Activated T-cell treated with anti-CD3 and anti-CD28 coated beads, Interleukin-2, amount 50 U/mL, for 72 hours (primary cell): ENCODE measurements around the gene ADGRD1. TPM values are rescaled to one million over a fixed set of nuclear protein-coding genes. Genes with fewer than 3 reads are reported as not detected.
A peak's percentile ranks its signal among the peaks of the same experiment; 100 is the strongest.

Experiments
- ATAC-seq, 2 donors: fragments of 150-1000 bp; cut with Tn5 transposase; replicated peaks in 1 of 2; 2 replicates each; pipeline ENCODE4 v1.10.0; 2021; ENCODE audit warnings: moderate library complexity in 2 of 2, mild to moderate bottlenecking in 1 of 2
- DNase-seq, 2 donors: peaks; one replicate each; pipeline ENCODE4 v3.0.0; 2021 to 2022; ENCODE audit warnings: mixed read lengths in 1 of 2
- H3K27ac Mint-ChIP-seq: one replicate; pipeline ENCODE4 v1.8.0; 2022; ENCODE audit warnings: mild to moderate bottlenecking, moderate library complexity, mixed read lengths
- H3K27me3 Mint-ChIP-seq: one replicate; pipeline ENCODE4 v1.8.0; 2022; ENCODE audit warnings: low read depth, mixed read lengths
- H3K36me3 Mint-ChIP-seq, 2 donors: one replicate each; pipeline ENCODE4 v1.8.0; 2022; ENCODE audit warnings: mixed read lengths in 2 of 2, mild to moderate bottlenecking in 1 of 2; ENCODE audit not compliant: insufficient read depth in 2 of 2
- H3K4me1 Mint-ChIP-seq: one replicate; pipeline ENCODE4 v1.8.0; 2022; ENCODE audit warnings: low read depth, mixed read lengths
- H3K4me3 Mint-ChIP-seq, 2 donors: one replicate each; pipeline ENCODE4 v1.8.0; 2022; ENCODE audit warnings: mild to moderate bottlenecking in 2 of 2, mixed read lengths in 2 of 2, moderate library complexity in 2 of 2
- H3K9me3 Mint-ChIP-seq, 2 donors: one replicate each; pipeline ENCODE4 v1.8.0; 2022; ENCODE audit warnings: mixed read lengths in 2 of 2
- total RNA-seq, 2 donors: library from RNA; stranded (reverse); gene quantifications; one replicate each; pipeline ENCODE4 v1.2.3, GENCODE V29; 2022

Gene ADGRD1
- total RNA-seq, 2 donors from 2014 or later = 2.0 to 2.5 TPM

GRCh38 chr12:131001493-131001892 is 47.8 kb downstream of the ADGRD1 start:
- Mint-ChIP-seq H3K27ac (no peak overlapping the region), H3K4me1 (no peaks in the 10 kb centered on the region), H3K27me3 (no peaks in the 10 kb centered on the region), H3K36me3 (peaks cover 0 to 3% of the 10 kb centered on the region in 2 donors), H3K4me3 (no peak overlapping the region), H3K9me3 (peaks cover 0 to 1% of the 10 kb centered on the region in 2 donors)
- DNase-seq = no peak
- ATAC-seq = no peak

- H3K27ac Mint-ChIP-seq = no peak overlapping the region
- peaks cover 0 to 3% of the 10 kb centered on the region in 2 donors for H3K36me3 Mint-ChIP-seq
Observed at GRCh38 chr12:131002216-131002631, 48.5 kb downstream of the ADGRD1 start.

GRCh38 chr12:131003036-131003715 is 49.5 kb downstream of the ADGRD1 start:
- Mint-ChIP-seq H3K27me3 (no peaks in the 10 kb centered on the region), H3K4me1 (no peaks in the 10 kb centered on the region), H3K36me3 (peaks cover 0 to 2% of the 10 kb centered on the region in 2 donors), H3K9me3 (peaks cover 0 to 1% of the 10 kb centered on the region in 2 donors), H3K4me3 (no peak overlapping the region), H3K27ac (no peak overlapping the region)
- DNase-seq = no peak
- no peak for ATAC-seq

More at GRCh38 chr12:131002216-131002631, 48.5 kb downstream of the ADGRD1 start:
- ATAC-seq (no peak), DNase-seq (no peak)
- Mint-ChIP-seq H3K27me3 (no peaks in the 10 kb centered on the region), H3K4me3 (no peak overlapping the region), H3K9me3 (peaks cover 0 to 1% of the 10 kb centered on the region in 2 donors), H3K4me1 (no peaks in the 10 kb centered on the region)

GRCh38 chr12:131003716-131004045 is 50.0 kb downstream of the ADGRD1 start:
- ATAC-seq = no peak
- no peak for DNase-seq
- Mint-ChIP-seq H3K4me1 (no peaks in the 10 kb centered on the region), H3K27me3 (no peaks in the 10 kb centered on the region), H3K27ac (no peak overlapping the region), H3K36me3 (no peaks in the 10 kb centered on the region), H3K9me3 (no peaks in the 10 kb centered on the region), H3K4me3 (peak overlapping the region in 1 of 2 donors; percentile 57)

- no peaks in the 10 kb centered on the region for H3K36me3 Mint-ChIP-seq
- no peaks in the 10 kb centered on the region for H3K9me3 Mint-ChIP-seq
- H3K4me3 Mint-ChIP-seq = peak overlapping the region in 1 of 2 donors; percentile 57
- H3K4me1 Mint-ChIP-seq = no peaks in the 10 kb centered on the region
- DNase-seq = no peak
- ATAC-seq = no peak
- no peaks in the 10 kb centered on the region for H3K27me3 Mint-ChIP-seq
- H3K27ac Mint-ChIP-seq = no peak overlapping the region
Observed at GRCh38 chr12:131004166-131004565, 50.5 kb downstream of the ADGRD1 start.

GRCh38 chr12:131005161-131006035 is 51.7 kb downstream of the ADGRD1 start:
- no peaks in the 10 kb centered on the region for H3K27me3 Mint-ChIP-seq
- no peak overlapping the region for H3K27ac Mint-ChIP-seq
- H3K4me3 Mint-ChIP-seq = no peak overlapping the region
- DNase-seq (no peak), ATAC-seq (no peak)
- H3K4me1 Mint-ChIP-seq = no peaks in the 10 kb centered on the region
- H3K9me3 Mint-ChIP-seq = no peaks in the 10 kb centered on the region
- no peaks in the 10 kb centered on the region for H3K36me3 Mint-ChIP-seq

- H3K9me3 Mint-ChIP-seq = no peaks in the 10 kb centered on the region
- DNase-seq (no peak), ATAC-seq (no peak)
- H3K27ac Mint-ChIP-seq = no peak overlapping the region
- no peaks in the 10 kb centered on the region for H3K36me3 Mint-ChIP-seq
- no peak overlapping the region for H3K4me3 Mint-ChIP-seq
- H3K4me1 Mint-ChIP-seq = no peaks in the 10 kb centered on the region
- H3K27me3 Mint-ChIP-seq = no peaks in the 10 kb centered on the region
Observed at GRCh38 chr12:131006036-131006735, 52.5 kb downstream of the ADGRD1 start.

GRCh38 chr12:131007031-131007739 is 53.5 kb downstream of the ADGRD1 start:
- DNase-seq (no peak), ATAC-seq (no peak)
- H3K27ac Mint-ChIP-seq = no peak overlapping the region
- H3K9me3 Mint-ChIP-seq = no peaks in the 10 kb centered on the region
- no peaks in the 10 kb centered on the region for H3K4me1 Mint-ChIP-seq
- H3K27me3 Mint-ChIP-seq = no peaks in the 10 kb centered on the region
- H3K4me3 Mint-ChIP-seq = no peak overlapping the region
- no peaks in the 10 kb centered on the region for H3K36me3 Mint-ChIP-seq

GRCh38 chr12:131007740-131008117 is 54.0 kb downstream of the ADGRD1 start:
- Mint-ChIP-seq H3K36me3 (no peaks in the 10 kb centered on the region), H3K27me3 (no peaks in the 10 kb centered on the region), H3K27ac (no peak overlapping the region), H3K4me3 (no peak overlapping the region), H3K9me3 (no peaks in the 10 kb centered on the region), H3K4me1 (no peaks in the 10 kb centered on the region)
- DNase-seq (no peak), ATAC-seq (no peak)

GRCh38 chr12:131008131-131008912 is 54.6 kb downstream of the ADGRD1 start:
- Mint-ChIP-seq H3K27ac (no peak overlapping the region), H3K36me3 (no peaks in the 10 kb centered on the region), H3K4me3 (no peak overlapping the region), H3K27me3 (no peaks in the 10 kb centered on the region), H3K4me1 (no peaks in the 10 kb centered on the region), H3K9me3 (no peaks in the 10 kb centered on the region)
- no peak for ATAC-seq
- no peak for DNase-seq

- H3K36me3 Mint-ChIP-seq = no peaks in the 10 kb centered on the region
- H3K9me3 Mint-ChIP-seq = no peaks in the 10 kb centered on the region
- H3K27me3 Mint-ChIP-seq = no peaks in the 10 kb centered on the region
- H3K4me3 Mint-ChIP-seq = no peak overlapping the region
- H3K4me1 Mint-ChIP-seq = no peaks in the 10 kb centered on the region
- DNase-seq (no peak), ATAC-seq (no peak)
- no peak overlapping the region for H3K27ac Mint-ChIP-seq
Observed at GRCh38 chr12:131008913-131009270, 55.2 kb downstream of the ADGRD1 start.

- H3K27ac Mint-ChIP-seq = no peak overlapping the region
- no peaks in the 10 kb centered on the region for H3K9me3 Mint-ChIP-seq
- DNase-seq (no peak), ATAC-seq (no peak)
- H3K4me3 Mint-ChIP-seq = no peak overlapping the region
- no peaks in the 10 kb centered on the region for H3K4me1 Mint-ChIP-seq
- H3K36me3 Mint-ChIP-seq = no peaks in the 10 kb centered on the region
- H3K27me3 Mint-ChIP-seq = no peaks in the 10 kb centered on the region
Observed at GRCh38 chr12:131009595-131010395, 56.1 kb downstream of the ADGRD1 start.
